H9 (cell line): ENCODE data around the gene KTN1. TPM values are rescaled to one million over a fixed set of nuclear protein-coding genes. Genes with fewer than 3 reads are reported as not detected.

Experiments
- DNase-seq: peaks from one replicate; pipeline ENCODE4 v3.0.0-alpha.2; 2017
- H2AFZ ChIP-seq: one replicate; pipeline ENCODE4 v1.6.1; 2013; ENCODE audit warnings: mild to moderate bottlenecking, low read length, control low read depth, moderate library complexity
- H2AK5ac ChIP-seq: 2 replicates; pipeline ENCODE4 v1.6.1; 2013; ENCODE audit warnings: low read length, control low read depth, mixed read lengths; ENCODE audit not compliant: insufficient read length
- H2BK120ac ChIP-seq: one replicate; pipeline ENCODE4 v1.6.1; 2013; ENCODE audit warnings: low read depth, mild to moderate bottlenecking, low read length, control low read depth, inconsistent platforms; ENCODE audit not compliant: poor library complexity, severe bottlenecking
- H2BK12ac ChIP-seq: 2 replicates; pipeline ENCODE4 v1.6.1; 2013; ENCODE audit warnings: low read length, control low read depth, mixed read lengths, low read depth; ENCODE audit not compliant: insufficient read length
- H2BK15ac ChIP-seq: 2 replicates; pipeline ENCODE4 v1.6.1; 2013; ENCODE audit warnings: low read depth, low read length, control low read depth
- H2BK20ac ChIP-seq: one replicate; pipeline ENCODE4 v1.6.1; 2013; ENCODE audit warnings: low read depth, mild to moderate bottlenecking, low read length, control low read depth, inconsistent platforms; ENCODE audit not compliant: poor library complexity, severe bottlenecking
- H2BK5ac ChIP-seq: 2 replicates; pipeline ENCODE4 v1.6.1; 2013; ENCODE audit warnings: low read length, control low read depth, mixed read lengths; ENCODE audit not compliant: insufficient read length
- H3K14ac ChIP-seq: 2 replicates; pipeline ENCODE4 v1.6.1; 2013; ENCODE audit warnings: low read length, control low read depth; ENCODE audit not compliant: insufficient read depth
- H3K18ac ChIP-seq: 2 replicates; pipeline ENCODE4 v1.6.1; 2013; ENCODE audit warnings: low read depth, mild to moderate bottlenecking, mixed read lengths, low read length, control low read depth; ENCODE audit not compliant: insufficient read length
- H3K23ac ChIP-seq: 2 replicates; pipeline ENCODE4 v1.6.1; 2013; ENCODE audit warnings: low read length, control low read depth, mixed read lengths, low read depth; ENCODE audit not compliant: insufficient read length
- H3K23me2 ChIP-seq: 2 replicates; pipeline ENCODE4 v1.6.1; 2013; ENCODE audit warnings: low read depth, mild to moderate bottlenecking, mixed read lengths, low read length, control low read depth; ENCODE audit not compliant: insufficient read length, poor library complexity, severe bottlenecking
- H3K27ac ChIP-seq: 2 replicates; pipeline ENCODE4 v1.5.1; 2013; ENCODE audit warnings: low read length, control low read depth, mixed read lengths, low read depth; ENCODE audit not compliant: insufficient read length
- H3K27me3 ChIP-seq: 2 replicates; pipeline ENCODE4 v1.6.1; 2013; ENCODE audit warnings: low read length, control low read depth, inconsistent platforms; ENCODE audit not compliant: insufficient read depth
- H3K4ac ChIP-seq: 2 replicates; pipeline ENCODE4 v1.6.1; 2013; ENCODE audit warnings: low read depth, mild to moderate bottlenecking, control low read depth, inconsistent platforms, low read length, moderate library complexity
- H3K4me1 ChIP-seq: 2 replicates; pipeline ENCODE4 v1.6.1; 2013; ENCODE audit warnings: low read length, control low read depth, inconsistent platforms; ENCODE audit not compliant: insufficient read depth
- H3K4me2 ChIP-seq: 2 replicates; pipeline ENCODE4 v1.6.1; 2013; ENCODE audit warnings: low read length, control low read depth, mixed read lengths; ENCODE audit not compliant: insufficient read length, insufficient read depth
- H3K56ac ChIP-seq: 2 replicates; pipeline ENCODE4 v1.6.1; 2013; ENCODE audit warnings: low read depth, mild to moderate bottlenecking, mixed read lengths, low read length, control low read depth; ENCODE audit not compliant: insufficient read length
- H3K79me1 ChIP-seq: 2 replicates; pipeline ENCODE4 v1.6.1; 2013; ENCODE audit warnings: low read depth, mild to moderate bottlenecking, moderate library complexity, low read length, control low read depth, inconsistent platforms; ENCODE audit not compliant: insufficient read depth, poor library complexity, severe bottlenecking
- H3K79me2 ChIP-seq: 2 replicates; pipeline ENCODE4 v1.6.1; 2013; ENCODE audit warnings: low read length, control low read depth, inconsistent platforms; ENCODE audit not compliant: insufficient read depth
- H3K9ac ChIP-seq: 2 replicates; pipeline ENCODE4 v1.6.1; 2013; ENCODE audit warnings: low read length, control low read depth, mixed read lengths; ENCODE audit not compliant: insufficient read length; ENCODE audit errors: extremely low read depth
- H3K9me3 ChIP-seq: one replicate; pipeline ENCODE4 v1.6.1; 2013; ENCODE audit warnings: low read depth, low read length, inconsistent platforms; ENCODE audit not compliant: control insufficient read depth
- H3T11ph ChIP-seq: one replicate; pipeline ENCODE4 v1.6.1; 2013; ENCODE audit warnings: mild to moderate bottlenecking, low read length, control low read depth, inconsistent platforms
- H4K20me1 ChIP-seq: one replicate; pipeline ENCODE4 v1.6.1; 2013; ENCODE audit not compliant: control insufficient read depth, insufficient read length, insufficient read depth
- H4K5ac ChIP-seq: 2 replicates; pipeline ENCODE4 v1.6.1; 2013; ENCODE audit warnings: low read depth, mild to moderate bottlenecking, mixed read lengths, low read length, control low read depth; ENCODE audit not compliant: insufficient read length
- H4K8ac ChIP-seq: replicated peaks from 2 replicates; pipeline ENCODE4 v1.6.1; 2013; ENCODE audit warnings: low read length, control low read depth, mixed read lengths, low read depth; ENCODE audit not compliant: insufficient read length
- H4K91ac ChIP-seq: 2 replicates; pipeline ENCODE4 v1.6.1; 2013; ENCODE audit warnings: low read depth, mild to moderate bottlenecking, moderate library complexity, mixed read lengths, low read length, control low read depth; ENCODE audit not compliant: insufficient read length
- H3K27ac Mint-ChIP-seq, 3 experiments: 2 replicates in 2 of 3; 3 replicates in 1 of 3; pipeline ENCODE4 v1.8.0; 2020 to 2021; ENCODE audit warnings: mixed read lengths in 3 of 3, mild to moderate bottlenecking in 1 of 3, moderate library complexity in 1 of 3
- H3K27me3 Mint-ChIP-seq: 2 replicates; pipeline ENCODE4 v1.8.0; 2021; ENCODE audit warnings: low read depth, mild to moderate bottlenecking, moderate library complexity, mixed read lengths
- H3K36me3 Mint-ChIP-seq, 3 experiments: 2 replicates in 2 of 3; 3 replicates in 1 of 3; pipeline ENCODE4 v1.8.0; 2020 to 2021; ENCODE audit warnings: low read depth in 3 of 3, mixed read lengths in 3 of 3; ENCODE audit not compliant: insufficient read depth in 1 of 3
- H3K4me1 Mint-ChIP-seq, 2 experiments: 2 replicates each; pipeline ENCODE4 v1.8.0; 2020; ENCODE audit warnings: mixed read lengths in 2 of 2
- H3K4me3 Mint-ChIP-seq, 2 experiments: 2 replicates in 1 of 2; 3 replicates in 1 of 2; pipeline ENCODE4 v1.8.0; 2020 to 2021; ENCODE audit warnings: mild to moderate bottlenecking in 2 of 2, mixed read lengths in 2 of 2, moderate library complexity in 1 of 2
- H3K9me3 Mint-ChIP-seq, 2 experiments: 2 replicates in 1 of 2; 3 replicates in 1 of 2; pipeline ENCODE4 v1.8.0; 2020; ENCODE audit warnings: mild to moderate bottlenecking in 2 of 2, mixed read lengths in 2 of 2, moderate library complexity in 1 of 2
- CTCF ChIP-seq: fragments of 200-600 bp; sonication (generic); conservative IDR thresholded peaks from 3 replicates; pipeline ENCODE4 v1.8.0; 2021; ENCODE audit warnings: antibody characterized with exemption, mild to moderate bottlenecking
- WGBS: extraction: QIAGEN DNeasy Blood & Tissue Kit; methylation state at CpG from one replicate; pipeline ENCODE4 v1.1.7; 2013; ENCODE audit warnings: missing lambda C conversion rate, low lambda C conversion rate, mixed read lengths; ENCODE audit not compliant: insufficient read length; ENCODE audit errors: extremely low coverage; 5-methylcytosine and 5-hydroxymethylcytosine counted together
- total RNA-seq: library from RNA; stranded (reverse); gene quantifications from 2 replicates; pipeline ENCODE4 v1.2.1, GENCODE V29; 2021

Gene KTN1
- total RNA-seq, 1 experiment from 2014 or later, result 128 TPM

- H2BK15ac ChIP-seq, result no peak overlapping the region
- no peak overlapping the region for H3K27ac Mint-ChIP-seq
- H3K23me2 ChIP-seq, result no peaks in the 10 kb centered on the region
- no peak overlapping the region for H3T11ph ChIP-seq
- H3K9ac ChIP-seq, result no peak overlapping the region
- no peak overlapping the region for H3K56ac ChIP-seq
- no peaks in the 10 kb centered on the region for H3K9me3 ChIP-seq
- H3K79me1 ChIP-seq, result no peaks in the 10 kb centered on the region
- no peak overlapping the region for H4K8ac ChIP-seq
- no peak overlapping the region for H3K4ac ChIP-seq
- WGBS, result no CpG with 5 or more reads among the region's 4 CpGs
- no peak overlapping the region for H2AFZ ChIP-seq
- no peak overlapping the region for H3K18ac ChIP-seq
- no peak overlapping the region for H2BK12ac ChIP-seq
- H3K4me3 Mint-ChIP-seq, result no peak overlapping the region
- H2BK120ac ChIP-seq, result no peak overlapping the region
- no peaks in the 10 kb centered on the region for H4K20me1 ChIP-seq
- H2BK20ac ChIP-seq, result no peak overlapping the region
- H3K23ac ChIP-seq, result no peak overlapping the region
- H3K27me3 ChIP-seq, result no peaks in the 10 kb centered on the region
- no peak overlapping the region for H2BK5ac ChIP-seq
- DNase-seq, result no peak
- H4K5ac ChIP-seq, result no peak overlapping the region
- no peaks in the 10 kb centered on the region; the same call in 1 of the 2 replicates for H3K4me1 ChIP-seq
- no peaks in the 10 kb centered on the region for H3K79me2 ChIP-seq
- H3K36me3 Mint-ChIP-seq, result peaks cover 4 to 11% (median 4%) of the 10 kb centered on the region in 3 experiments; a peak in 6 of 7 replicates
- peaks cover 3% of the 10 kb centered on the region in 2 experiments; a peak in 2 of 5 replicates for H3K9me3 Mint-ChIP-seq
- no peak for TF ChIP-seq CTCF
- H3K4me1 Mint-ChIP-seq, result peaks cover 28 to 29% of the 10 kb centered on the region in 2 experiments
- no peak overlapping the region for H2AK5ac ChIP-seq
- H3K27ac ChIP-seq, result no peak overlapping the region
- H3K14ac ChIP-seq, result no peak overlapping the region
- no peak overlapping the region for H4K91ac ChIP-seq
- no peak overlapping the region for H3K4me2 ChIP-seq
- H3K27me3 Mint-ChIP-seq, result no peaks in the 10 kb centered on the region
Measured at GRCh38 chr14:55698051-55698450, 118.0 kb downstream of the KTN1 start.
